Mononuclear cell (primary cell): ENCODE data around the gene ATP2A1. TPM values are rescaled to one million over a fixed set of nuclear protein-coding genes. Genes with fewer than 3 reads are reported as not detected.
A peak's percentile ranks its signal among the peaks of the same experiment; 100 is the strongest.

Experiments used
- H3K27me3 ChIP-seq: 2 replicates; pipeline ENCODE4 v1.6.0; 2011; ENCODE audit warnings: low read length, control low read depth; ENCODE audit not compliant: insufficient read depth
- H3K4me1 ChIP-seq: 2 replicates; pipeline ENCODE4 v1.5.1; 2011; ENCODE audit warnings: mild to moderate bottlenecking, low read length, control low read depth; ENCODE audit not compliant: insufficient read depth
- H3K4me3 ChIP-seq: 2 replicates; pipeline ENCODE4 v1.5.1; 2011; ENCODE audit warnings: mild to moderate bottlenecking, low read length, moderate library complexity
- H3K9me3 ChIP-seq: 2 replicates; pipeline ENCODE4 v1.5.1; 2011; ENCODE audit warnings: low read depth, mild to moderate bottlenecking, control low read depth, low read length
- total RNA-seq: library from RNA; depleted of rRNA; stranded (reverse); fragments of >200 nt; gene quantifications from one replicate; pipeline ENCODE4 v1.2.3, GENCODE V29; 2012

ATP2A1 gene
- 0.52 TPM for total RNA-seq

- H3K4me1 ChIP-seq, result peaks cover 13% of the 10 kb centered on the region
- H3K9me3 ChIP-seq, result no peaks in the 10 kb centered on the region
- H3K27me3 ChIP-seq, result no peaks in the 10 kb centered on the region
- H3K4me3 ChIP-seq, result peak within 1 kb of the TSS; percentile 61
Observed at GRCh38 chr16:28878083-28878926, at the start of gene ATP2A1. TSS of gene ATP2A1 (plus strand) at chr16:28878488. CDS start at chr16:28878672, 184 bp downstream.

GRCh38 chr16:28829747-28830146 is 48.5 kb upstream of the ATP2A1 start:
- no peaks in the 10 kb centered on the region for H3K27me3 ChIP-seq
- no peak overlapping the region for H3K4me3 ChIP-seq
- H3K9me3 ChIP-seq, result no peaks in the 10 kb centered on the region
- peaks cover 16% of the 10 kb centered on the region for H3K4me1 ChIP-seq

DNA sequence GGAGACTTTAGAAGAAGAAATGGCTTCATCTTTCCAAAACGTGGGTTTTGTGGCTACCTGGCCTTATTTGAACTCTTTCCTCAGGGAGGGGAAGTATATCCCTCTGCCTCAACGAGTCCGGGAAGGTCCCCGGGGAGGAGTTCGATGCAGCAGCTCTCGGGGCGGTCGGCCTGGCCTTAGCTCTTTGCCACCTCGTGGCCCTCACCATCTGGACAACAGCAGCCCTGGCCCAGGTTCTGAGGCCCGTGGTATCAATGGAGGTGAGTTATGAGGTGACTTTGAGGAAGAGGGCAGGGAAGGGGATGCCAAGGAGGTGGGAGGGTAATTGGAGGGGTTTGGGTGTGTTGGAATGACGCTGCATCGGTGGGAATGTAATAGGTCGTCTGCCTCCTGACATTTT is 47.8 kb upstream of the ATP2A1 start:
- H3K4me1 ChIP-seq, result peaks cover 8% of the 10 kb centered on the region
- H3K27me3 ChIP-seq, result no peaks in the 10 kb centered on the region
- no peak overlapping the region for H3K4me3 ChIP-seq
- no peaks in the 10 kb centered on the region for H3K9me3 ChIP-seq

DNA sequence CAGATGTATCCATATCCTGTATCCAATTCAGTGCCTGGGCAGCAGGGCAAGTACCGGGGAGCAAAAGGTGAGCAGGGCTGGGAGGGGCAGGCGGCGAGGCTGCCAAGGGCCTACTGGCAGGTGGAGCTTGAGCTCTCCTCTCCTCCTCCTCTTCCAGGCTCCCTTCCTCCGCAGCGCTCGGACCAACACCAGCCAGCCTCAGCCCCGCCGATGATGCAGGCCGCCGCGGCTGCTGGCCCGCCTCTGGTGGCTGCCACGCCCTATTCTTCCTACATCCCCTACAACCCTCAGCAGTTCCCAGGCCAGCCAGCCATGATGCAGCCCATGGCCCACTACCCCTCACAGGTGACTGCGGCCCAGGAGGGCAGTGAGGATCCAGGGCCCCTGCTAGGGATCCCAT is 43.9 kb upstream of the ATP2A1 start:
- H3K4me1 ChIP-seq, result peaks cover 4% of the 10 kb centered on the region
- H3K4me3 ChIP-seq, result no peak overlapping the region
- no peaks in the 10 kb centered on the region for H3K27me3 ChIP-seq
- H3K9me3 ChIP-seq, result no peaks in the 10 kb centered on the region

DNA sequence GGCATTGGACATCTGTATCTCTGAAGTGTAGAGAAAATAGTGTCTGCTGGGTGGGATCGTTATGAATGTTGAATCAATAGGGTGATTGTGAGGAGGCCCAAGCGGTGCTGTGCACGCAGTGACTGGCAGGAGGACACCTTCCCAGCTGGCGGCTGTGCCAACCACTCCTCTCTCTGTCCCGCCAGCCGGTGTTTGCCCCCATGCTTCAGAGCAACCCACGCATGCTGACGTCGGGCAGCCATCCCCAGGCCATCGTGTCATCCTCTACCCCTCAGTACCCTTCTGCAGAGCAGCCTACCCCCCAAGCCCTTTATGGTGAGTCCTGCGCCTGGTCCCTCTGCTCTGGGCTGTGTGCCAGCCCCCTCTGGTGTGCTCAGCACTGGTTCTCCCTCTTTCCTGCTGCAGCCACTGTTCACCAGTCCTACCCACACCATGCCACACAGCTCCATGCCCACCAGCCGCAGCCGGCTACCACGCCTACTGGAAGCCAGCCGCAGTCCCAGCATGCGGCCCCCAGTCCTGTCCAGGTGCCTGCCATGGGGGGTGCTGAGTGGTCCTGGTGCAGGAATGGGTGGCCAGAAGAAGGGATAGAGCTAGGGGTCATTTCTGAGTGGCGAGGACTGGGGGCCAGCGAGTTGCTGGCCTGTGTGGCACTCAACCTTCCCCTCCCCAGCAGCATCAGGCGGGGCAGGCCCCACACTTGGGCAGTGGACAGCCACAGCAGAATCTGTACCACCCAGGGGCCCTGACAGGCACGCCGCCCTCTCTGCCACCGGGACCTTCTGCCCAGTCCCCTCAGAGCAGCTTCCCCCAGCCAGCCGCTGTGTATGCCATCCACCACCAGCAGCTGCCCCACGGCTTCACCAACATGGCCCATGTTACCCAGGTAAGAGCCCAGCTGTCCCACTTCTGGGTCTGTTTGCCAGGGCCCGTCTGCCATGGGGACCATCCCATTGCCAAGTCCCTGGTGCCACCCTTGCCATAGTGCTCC is 43.1 kb upstream of the ATP2A1 start:
- Histone ChIP-seq H3K4me3 (no peak overlapping the region), H3K9me3 (no peaks in the 10 kb centered on the region), H3K4me1 (peaks cover 12% of the 10 kb centered on the region), H3K27me3 (no peaks in the 10 kb centered on the region)

GRCh38 chr16:28835864-28836760 is 42.2 kb upstream of the ATP2A1 start:
- Histone ChIP-seq H3K27me3 (no peaks in the 10 kb centered on the region), H3K4me1 (peaks cover 12% of the 10 kb centered on the region), H3K9me3 (no peaks in the 10 kb centered on the region), H3K4me3 (no peak overlapping the region)

GRCh38 chr16:28836761-28837064 is 41.6 kb upstream of the ATP2A1 start:
- H3K4me3 ChIP-seq, result no peak overlapping the region
- no peaks in the 10 kb centered on the region for H3K9me3 ChIP-seq
- no peaks in the 10 kb centered on the region for H3K27me3 ChIP-seq
- H3K4me1 ChIP-seq, result peaks cover 12% of the 10 kb centered on the region

DNA sequence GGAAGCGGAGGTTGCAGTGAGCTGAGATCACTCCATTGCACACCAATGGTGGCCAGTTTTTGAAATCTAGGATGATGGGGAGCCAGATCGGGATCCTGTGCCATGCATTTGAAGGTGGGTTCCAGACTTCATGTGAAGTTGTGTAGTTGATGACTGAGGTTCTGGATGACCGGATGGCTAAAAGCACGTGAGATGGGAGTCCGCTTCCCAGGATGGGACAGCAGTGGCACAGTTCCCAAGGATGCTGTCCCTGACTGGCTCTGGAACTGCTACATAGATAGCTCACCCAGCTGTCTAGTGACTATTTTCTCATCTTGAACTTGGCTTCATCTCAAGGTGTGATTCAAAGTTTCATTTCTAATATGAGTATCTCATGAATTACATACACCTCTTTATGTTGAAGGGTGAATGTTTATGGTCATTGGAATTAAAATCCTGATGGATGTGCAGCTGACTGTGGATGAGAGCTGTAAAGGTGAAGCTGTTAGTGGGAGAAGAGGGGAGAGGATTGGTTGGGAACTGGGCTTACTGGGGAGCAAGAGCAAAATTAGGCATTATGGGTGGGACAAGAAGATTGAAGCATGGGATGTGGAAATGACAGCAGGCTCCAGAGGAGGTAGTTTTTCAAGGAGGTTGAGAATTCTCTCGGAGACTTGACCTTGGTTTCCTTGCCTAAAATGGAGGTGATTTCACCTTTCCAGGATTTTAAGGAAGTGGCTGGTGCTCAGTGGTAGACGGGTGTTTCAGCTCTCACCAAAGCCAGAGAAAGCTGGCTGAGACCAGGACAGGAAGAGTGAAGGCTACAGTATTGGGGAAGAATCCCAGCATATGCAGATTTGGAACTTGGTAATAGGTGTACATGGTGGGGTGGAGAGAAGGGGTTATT is 40.4 kb upstream of the ATP2A1 start:
- Histone ChIP-seq H3K27me3 (no peaks in the 10 kb centered on the region), H3K4me3 (no peak overlapping the region), H3K4me1 (peaks cover 12% of the 10 kb centered on the region)

DNA sequence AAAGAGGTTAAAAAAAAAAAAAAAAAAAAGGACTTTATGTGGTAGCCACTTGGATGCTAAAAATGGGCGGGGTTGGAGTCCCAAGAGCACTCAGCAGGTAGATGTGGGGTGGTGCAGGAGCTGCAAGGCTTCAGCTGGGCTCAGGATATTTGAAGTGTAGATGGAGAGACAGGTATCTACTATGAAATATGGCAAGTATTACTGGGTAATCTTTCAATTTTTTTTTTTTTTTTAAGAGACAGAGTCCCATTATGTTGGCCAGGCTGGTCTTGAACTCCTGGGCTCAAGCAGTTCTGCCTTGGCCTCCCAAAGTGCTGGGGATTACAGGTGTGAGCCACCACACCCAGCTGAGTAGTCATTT is 39.8 kb upstream of the ATP2A1 start:
- no peaks in the 10 kb centered on the region for H3K27me3 ChIP-seq
- H3K4me3 ChIP-seq, result no peak overlapping the region

More for the DNA sequence above, 40.4 kb upstream of the ATP2A1 start:
- no peaks in the 10 kb centered on the region for H3K9me3 ChIP-seq

DNA sequence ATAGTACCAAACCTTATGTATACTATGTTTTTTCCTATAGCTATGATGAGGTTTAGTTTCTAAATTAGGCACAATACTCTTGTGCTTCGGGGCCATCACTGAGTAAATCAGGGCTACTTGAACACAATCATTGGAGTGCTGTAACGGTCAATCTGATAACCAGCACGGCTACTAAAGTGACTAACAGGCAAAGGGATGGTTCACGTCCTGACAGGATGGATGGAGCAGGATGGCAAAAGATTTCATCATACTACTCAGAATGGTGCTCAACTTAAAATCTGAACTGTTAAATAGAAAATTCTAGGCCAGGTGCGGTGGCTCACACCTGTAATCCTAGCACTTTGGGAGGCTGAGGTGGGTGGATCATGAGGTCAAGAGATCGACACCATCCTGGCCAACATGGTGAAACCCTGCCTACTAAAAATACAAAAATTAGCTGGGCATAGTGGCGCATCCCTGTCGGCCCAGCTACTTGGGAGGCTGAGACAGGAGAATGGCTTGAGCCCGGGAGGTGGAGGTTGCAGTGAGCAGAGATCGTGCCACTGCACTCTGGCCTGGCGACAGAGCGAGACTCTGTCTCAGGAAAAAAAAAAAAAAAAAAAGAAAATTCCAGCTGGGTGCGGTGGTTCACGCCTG is 39.2 kb upstream of the ATP2A1 start:
- Histone ChIP-seq H3K4me3 (no peak overlapping the region), H3K4me1 (peaks cover 12% of the 10 kb centered on the region), H3K27me3 (no peaks in the 10 kb centered on the region), H3K9me3 (no peaks in the 10 kb centered on the region)

More for the DNA sequence above, 39.8 kb upstream of the ATP2A1 start:
- no peaks in the 10 kb centered on the region for H3K9me3 ChIP-seq
- H3K4me1 ChIP-seq, result peaks cover 12% of the 10 kb centered on the region

DNA sequence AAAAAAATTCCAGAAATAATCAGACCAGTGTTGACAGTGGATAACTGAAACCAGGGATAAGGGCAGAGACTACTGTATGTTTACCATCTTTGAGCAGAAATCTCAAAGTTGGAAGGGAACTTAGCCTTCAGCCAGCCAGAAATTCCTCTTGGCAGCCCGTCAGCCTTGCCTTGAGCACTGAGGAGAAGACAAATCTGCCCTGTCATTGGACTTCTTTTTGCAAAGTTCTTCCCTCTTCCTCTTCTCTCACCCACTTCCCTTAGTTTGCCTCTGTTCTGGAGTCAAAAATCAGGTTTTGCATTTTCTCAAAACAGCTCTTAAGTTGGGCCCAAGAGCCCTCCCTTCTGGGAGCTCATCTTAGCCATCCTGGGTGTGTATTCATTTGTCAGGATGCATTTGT is 38.4 kb upstream of the ATP2A1 start:
- Histone ChIP-seq H3K27me3 (no peaks in the 10 kb centered on the region), H3K9me3 (no peaks in the 10 kb centered on the region), H3K4me3 (no peak overlapping the region), H3K4me1 (peaks cover 14% of the 10 kb centered on the region)

- Histone ChIP-seq H3K9me3 (no peaks in the 10 kb centered on the region), H3K4me1 (peaks cover 35% of the 10 kb centered on the region), H3K27me3 (no peaks in the 10 kb centered on the region), H3K4me3 (no peak overlapping the region)
Observed at GRCh38 chr16:28842696-28843095, 35.6 kb upstream of the ATP2A1 start.

DNA sequence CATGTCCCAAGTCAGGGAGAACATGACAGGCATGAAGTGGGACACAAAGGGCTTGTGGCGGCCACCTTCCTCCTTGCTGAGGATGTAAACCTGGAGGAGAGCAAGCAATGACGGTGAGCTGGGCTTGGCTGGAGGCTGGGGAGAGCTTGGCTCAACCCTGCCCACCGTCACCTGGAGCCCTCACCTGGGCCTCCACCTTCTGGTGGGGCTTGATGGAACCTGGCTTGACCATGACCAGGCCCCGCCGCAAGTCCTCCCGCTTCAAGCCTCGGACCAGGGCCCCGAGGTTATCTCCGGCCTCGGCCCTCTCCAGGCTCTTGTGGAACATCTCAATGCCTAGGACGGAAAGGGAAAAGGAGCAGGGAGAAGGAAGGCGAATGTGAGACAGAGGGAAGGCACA is 34.5 kb upstream of the ATP2A1 start:
- peaks cover 35% of the 10 kb centered on the region for H3K4me1 ChIP-seq

More for the DNA sequence above, 34.5 kb upstream of the ATP2A1 start:
- H3K4me3 ChIP-seq, result no peak overlapping the region
- H3K9me3 ChIP-seq, result no peaks in the 10 kb centered on the region
- H3K27me3 ChIP-seq, result no peaks in the 10 kb centered on the region
